Endodermal cell (in vitro differentiated cells): ENCODE data around the gene TMEM106C. TPM values are rescaled to one million over a fixed set of nuclear protein-coding genes. Genes with fewer than 3 reads are reported as not detected.

Experiments used
- DNase-seq: peaks from one replicate; pipeline ENCODE4 v3.0.0-alpha.2; 2017
- H3K27ac ChIP-seq: 2 replicates; pipeline ENCODE4 v1.5.1; 2013; ENCODE audit warnings: mild to moderate bottlenecking, low read depth, low read length, moderate library complexity
- H3K27me3 ChIP-seq: 2 replicates; pipeline ENCODE4 v1.6.1; 2013; ENCODE audit warnings: mild to moderate bottlenecking, low read length, moderate library complexity; ENCODE audit not compliant: insufficient read depth, control insufficient read depth, poor library complexity, severe bottlenecking
- H3K36me3 ChIP-seq: 2 replicates; pipeline ENCODE4 v1.7.0; 2013; ENCODE audit warnings: mild to moderate bottlenecking, low read length, moderate library complexity; ENCODE audit not compliant: control insufficient read depth, insufficient read depth
- H3K4me1 ChIP-seq: one replicate; pipeline ENCODE4 v1.7.0; 2013; ENCODE audit warnings: low read length; ENCODE audit not compliant: control insufficient read depth, insufficient read depth
- H3K4me3 ChIP-seq: 2 replicates; pipeline ENCODE4 v1.5.1; 2013; ENCODE audit warnings: mild to moderate bottlenecking, low read length, moderate library complexity
- H3K9ac ChIP-seq: 2 replicates; pipeline ENCODE4 v1.6.1; 2013; ENCODE audit warnings: mild to moderate bottlenecking, low read length, moderate library complexity; ENCODE audit not compliant: poor library complexity, severe bottlenecking; ENCODE audit errors: extremely low read depth
- H3K9me3 ChIP-seq: 2 replicates; pipeline ENCODE4 v1.6.1; 2013; ENCODE audit warnings: mild to moderate bottlenecking, low read length, moderate library complexity; ENCODE audit not compliant: control insufficient read depth
- H3K27ac Mint-ChIP-seq: 2 replicates; pipeline ENCODE4 v1.8.0; 2020; ENCODE audit warnings: mixed read lengths
- H3K27me3 Mint-ChIP-seq: 2 replicates; pipeline ENCODE4 v1.8.0; 2021; ENCODE audit warnings: mild to moderate bottlenecking, mixed read lengths; ENCODE audit not compliant: insufficient read depth
- H3K36me3 Mint-ChIP-seq: 2 replicates; pipeline ENCODE4 v1.8.0; 2020; ENCODE audit warnings: low read depth, mixed read lengths
- H3K4me1 Mint-ChIP-seq: 2 replicates; pipeline ENCODE4 v1.8.0; 2020; ENCODE audit warnings: mixed read lengths
- H3K4me3 Mint-ChIP-seq: 2 replicates; pipeline ENCODE4 v1.8.0; 2020; ENCODE audit warnings: mild to moderate bottlenecking, moderate library complexity, mixed read lengths
- H3K9me3 Mint-ChIP-seq: 2 replicates; pipeline ENCODE4 v1.8.0; 2020; ENCODE audit warnings: mild to moderate bottlenecking, mixed read lengths
- WGBS, 2 experiments: methylation state at CpG; one replicate each; pipeline versions ENCODE4 v1.1.5 to v1.1.7; 2013; ENCODE audit warnings: missing lambda C conversion rate in 2 of 2, mixed read lengths in 1 of 2; ENCODE audit not compliant: insufficient coverage in 1 of 2, insufficient read length in 1 of 2; 5-methylcytosine and 5-hydroxymethylcytosine counted together
- total RNA-seq, 2 donors: library from RNA; stranded (reverse); fragmentation: NEBNext Ultra II Directional in 1 of 2; extraction: Animal tissue kit (Norgen Biotek cat#: 25700) in 1 of 2; gene quantifications; 2 replicates in 1 of 2; 3 replicates in 1 of 2; pipeline ENCODE4 v1.2.1, GENCODE V29; 2021
- TF ChIP-seq, protein P1 (sequence below): fragments of 200-600 bp; sonication (generic); conservative IDR thresholded peaks from 2 replicates; pipeline ENCODE4 v1.5.0; 2021; ENCODE audit warnings: antibody characterized with exemption, mild to moderate bottlenecking

TMEM106C gene
- total RNA-seq, 2 donors from 2014 or later: 17.3 to 61.6 TPM

DNA sequence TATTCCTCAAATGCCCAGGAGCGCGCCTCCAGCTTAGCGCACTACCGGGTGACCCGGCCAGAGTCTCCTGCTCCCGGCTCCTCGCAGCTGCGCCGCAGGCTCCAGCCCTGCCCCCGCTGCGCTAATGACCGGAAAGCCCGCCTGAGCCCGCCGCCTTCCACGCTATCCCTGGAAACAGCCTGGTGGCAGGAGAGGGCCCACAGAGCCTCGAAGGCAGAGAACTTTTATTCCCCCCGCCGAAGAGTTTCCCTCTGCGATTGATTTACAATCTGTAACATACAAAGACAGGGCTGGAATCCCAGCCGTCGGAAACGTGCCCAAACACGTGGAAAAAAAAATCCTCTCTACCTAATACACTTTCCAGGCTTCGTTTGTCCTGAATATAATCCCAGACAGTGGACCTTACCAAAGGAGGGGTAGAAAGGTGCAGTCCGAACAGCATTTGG is 39.4 kb downstream of the TMEM106C start:
- H3K27ac Mint-ChIP-seq: no peak overlapping the region
- Histone ChIP-seq H3K4me3 (peak overlapping the region; percentile 76), H3K27ac (peak overlapping the region; percentile 84), H3K9ac (no peak overlapping the region), H3K36me3 (no peaks in the 10 kb centered on the region), H3K9me3 (no peaks in the 10 kb centered on the region), H3K27me3 (peaks cover 94% of the 10 kb centered on the region), H3K4me1 (peaks cover 11% of the 10 kb centered on the region)
- H3K4me3 Mint-ChIP-seq: peak overlapping the region; percentile 56
- WGBS, 2 experiments: 4% methylated on average over 3 to 26 of the region's 26 CpGs
- H3K27me3 Mint-ChIP-seq: peaks cover 98% of the 10 kb centered on the region
- TF ChIP-seq, protein P1, sequence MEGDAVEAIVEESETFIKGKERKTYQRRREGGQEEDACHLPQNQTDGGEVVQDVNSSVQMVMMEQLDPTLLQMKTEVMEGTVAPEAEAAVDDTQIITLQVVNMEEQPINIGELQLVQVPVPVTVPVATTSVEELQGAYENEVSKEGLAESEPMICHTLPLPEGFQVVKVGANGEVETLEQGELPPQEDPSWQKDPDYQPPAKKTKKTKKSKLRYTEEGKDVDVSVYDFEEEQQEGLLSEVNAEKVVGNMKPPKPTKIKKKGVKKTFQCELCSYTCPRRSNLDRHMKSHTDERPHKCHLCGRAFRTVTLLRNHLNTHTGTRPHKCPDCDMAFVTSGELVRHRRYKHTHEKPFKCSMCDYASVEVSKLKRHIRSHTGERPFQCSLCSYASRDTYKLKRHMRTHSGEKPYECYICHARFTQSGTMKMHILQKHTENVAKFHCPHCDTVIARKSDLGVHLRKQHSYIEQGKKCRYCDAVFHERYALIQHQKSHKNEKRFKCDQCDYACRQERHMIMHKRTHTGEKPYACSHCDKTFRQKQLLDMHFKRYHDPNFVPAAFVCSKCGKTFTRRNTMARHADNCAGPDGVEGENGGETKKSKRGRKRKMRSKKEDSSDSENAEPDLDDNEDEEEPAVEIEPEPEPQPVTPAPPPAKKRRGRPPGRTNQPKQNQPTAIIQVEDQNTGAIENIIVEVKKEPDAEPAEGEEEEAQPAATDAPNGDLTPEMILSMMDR: no peak
- no peaks in the 10 kb centered on the region for H3K9me3 Mint-ChIP-seq
- no peaks in the 10 kb centered on the region for H3K36me3 Mint-ChIP-seq
- peak; percentile 85 for DNase-seq
- peaks cover 29% of the 10 kb centered on the region for H3K4me1 Mint-ChIP-seq

DNA sequence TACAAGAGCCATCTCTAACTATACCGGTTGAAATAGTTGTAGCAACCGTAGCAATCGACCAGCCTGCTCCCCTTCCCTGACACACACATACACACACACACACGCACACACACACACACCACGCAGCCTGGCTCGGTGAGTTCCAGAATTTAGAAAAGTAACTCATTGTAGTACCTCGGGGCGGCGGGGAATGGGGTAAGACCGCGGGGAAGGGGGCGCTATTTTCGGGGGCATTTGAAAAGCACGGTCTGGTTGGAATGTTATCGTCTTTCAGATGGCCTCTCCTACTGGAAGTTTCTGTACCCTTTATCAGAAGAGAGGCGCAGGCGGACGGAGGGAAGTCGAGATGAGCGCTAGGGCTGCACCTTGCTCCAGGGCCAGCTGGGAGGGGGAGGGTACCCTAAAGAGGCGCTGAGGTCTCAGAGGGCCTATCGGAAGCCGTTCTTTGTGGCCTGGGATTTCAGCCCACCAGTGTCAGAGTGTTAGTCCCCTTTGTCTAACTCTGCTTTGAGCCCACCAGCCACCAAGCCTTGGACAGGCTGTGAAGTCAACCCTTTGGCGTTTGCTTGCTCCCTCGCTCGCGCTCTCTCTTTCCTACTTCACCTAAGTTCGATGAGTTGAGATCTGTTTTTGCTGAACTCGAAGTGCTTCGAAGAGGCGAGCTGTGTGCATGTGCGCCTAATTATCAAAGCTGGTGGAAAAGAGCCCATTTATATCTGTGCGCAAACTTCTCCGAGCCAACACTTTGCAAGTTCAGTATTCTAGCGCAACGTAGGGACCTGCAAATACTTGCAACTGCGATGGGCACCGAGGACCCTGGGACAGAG is 40.0 kb downstream of the TMEM106C start:
- Histone ChIP-seq H3K27ac (peak overlapping the region; percentile 84), H3K27me3 (peaks cover 94% of the 10 kb centered on the region), H3K4me3 (peak overlapping the region; percentile 76), H3K36me3 (no peaks in the 10 kb centered on the region), H3K9ac (no peak overlapping the region), H3K9me3 (no peaks in the 10 kb centered on the region), H3K4me1 (peaks cover 11% of the 10 kb centered on the region)
- H3K4me3 Mint-ChIP-seq: peak overlapping the region; percentile 56
- no peak overlapping the region for H3K27ac Mint-ChIP-seq
- no peaks in the 10 kb centered on the region for H3K9me3 Mint-ChIP-seq
- peaks cover 98% of the 10 kb centered on the region for H3K27me3 Mint-ChIP-seq
- peak; percentile 77 for DNase-seq
- peaks cover 29% of the 10 kb centered on the region for H3K4me1 Mint-ChIP-seq
- WGBS, 2 experiments: 9 to 10% methylated on average over 20 to 38 of the region's 38 CpGs
- TF ChIP-seq, protein P1: no peak
- no peaks in the 10 kb centered on the region for H3K36me3 Mint-ChIP-seq

DNA sequence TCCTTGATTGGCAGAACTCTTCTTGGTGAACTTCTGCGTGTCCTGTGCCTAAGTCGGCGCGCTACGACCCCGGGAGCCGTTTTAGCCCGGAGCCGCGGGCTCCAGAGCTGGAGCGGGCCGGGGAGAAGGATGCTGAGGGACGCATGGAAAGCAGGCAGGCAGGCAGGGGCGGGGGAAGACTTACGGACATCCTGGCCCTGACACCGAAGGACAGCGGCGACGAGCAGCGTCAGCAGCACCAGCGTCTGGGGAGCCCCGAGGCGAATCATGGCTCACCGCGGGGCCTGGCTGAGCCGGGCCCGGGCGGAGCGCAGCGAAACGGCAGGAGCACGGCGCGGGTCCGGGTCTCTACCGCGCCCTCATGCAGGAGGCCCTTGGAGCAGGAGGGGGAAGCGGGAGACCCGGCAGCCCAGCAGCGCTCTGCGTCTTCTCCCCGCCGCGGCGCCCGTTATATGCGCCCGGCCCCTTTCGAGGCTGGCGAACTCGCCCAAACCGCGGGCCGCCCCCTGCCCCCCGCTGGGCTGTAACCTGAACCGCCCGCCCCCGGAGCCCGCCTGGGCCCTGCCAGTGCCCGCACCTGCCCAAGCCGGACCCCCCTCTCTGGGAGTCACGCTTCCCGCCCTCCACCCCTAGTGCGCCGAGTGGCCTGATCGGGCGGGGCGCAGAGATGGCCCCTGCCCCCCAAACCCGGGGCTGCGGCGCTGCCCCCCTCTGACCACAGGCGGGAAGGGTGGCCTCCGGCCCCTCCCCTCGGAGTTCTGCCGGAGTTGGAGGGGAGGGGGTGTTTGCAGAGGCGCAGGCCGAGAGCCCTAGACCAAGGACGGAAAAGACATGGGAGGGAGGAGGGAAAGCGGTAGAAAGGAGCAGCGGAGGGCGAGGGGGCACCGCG is 40.9 kb downstream of the TMEM106C start, which contains the start of gene COL2A1:
Gene COL2A1, minus strand, starts transcription at position 424 of the 889 bp plus-strand sequence. Its CDS starts 155 bp downstream, at position 269.
- DNase-seq: peak; percentile 95
- Mint-ChIP-seq H3K9me3 (no peaks in the 10 kb centered on the region), H3K27me3 (peaks cover 98% of the 10 kb centered on the region), H3K27ac (no peak within 1 kb of the TSS), H3K4me1 (peaks cover 29% of the 10 kb centered on the region), H3K36me3 (no peaks in the 10 kb centered on the region), H3K4me3 (peak within 1 kb of the TSS; percentile 56)
- WGBS, 2 experiments: 0 to 1% methylated on average over 31 to 83 of the region's 83 CpGs
- TF ChIP-seq, protein P1: no peak
- Histone ChIP-seq H3K9ac (peak within 1 kb of the TSS; percentile 48), H3K27ac (peak within 1 kb of the TSS; percentile 84), H3K4me3 (peak within 1 kb of the TSS; percentile 76), H3K27me3 (peaks cover 94% of the 10 kb centered on the region), H3K36me3 (no peaks in the 10 kb centered on the region), H3K9me3 (no peaks in the 10 kb centered on the region), H3K4me1 (peaks cover 11% of the 10 kb centered on the region)
